Small intestine (tissue), 7 donors: ENCODE measurements around the gene OR5C1. TPM values are rescaled to one million over a fixed set of nuclear protein-coding genes. Genes with fewer than 3 reads are reported as not detected.
"Not testable (repeated sequence)": the region's sequence is repeated elsewhere in the genome, so short reads cannot be mapped to it uniquely, and the experiment has no call there.

Experiments used
- DNase-seq, 2 donors: peaks; one replicate each; pipeline versions ENCODE4 v3.0.0 to v3.0.0-alpha.2; 2013
- FAIRE-seq: peaks from 2 replicates; lab custom pipeline; 2012; peaks lifted over from hg19 to GRCh38; lab: Jason Lieb, UNC
- H3K27ac ChIP-seq, 3 donors: one replicate each; pipeline ENCODE4 v1.5.1; 2013; ENCODE audit warnings: low read length in 2 of 3, mild to moderate bottlenecking in 2 of 3, control low read depth in 1 of 3, inconsistent platforms in 1 of 3, low read depth in 1 of 3, moderate library complexity in 1 of 3
- H3K27me3 ChIP-seq, 3 donors: one replicate each; pipeline ENCODE4 v1.6.1; 2013; ENCODE audit warnings: low read length in 3 of 3, inconsistent platforms in 1 of 3; ENCODE audit not compliant: control insufficient read depth in 3 of 3, insufficient read depth in 3 of 3
- H3K36me3 ChIP-seq, 3 donors: one replicate each; pipeline ENCODE4 v1.6.1; 2013; ENCODE audit warnings: low read length in 3 of 3, inconsistent platforms in 1 of 3, low read depth in 1 of 3, mild to moderate bottlenecking in 1 of 3, moderate library complexity in 1 of 3; ENCODE audit not compliant: control insufficient read depth in 3 of 3, insufficient read depth in 2 of 3
- H3K4me1 ChIP-seq, 3 donors: one replicate each; pipeline ENCODE4 v1.6.1; 2013; ENCODE audit warnings: low read length in 2 of 3, inconsistent platforms in 1 of 3, low read depth in 1 of 3, mild to moderate bottlenecking in 1 of 3, moderate library complexity in 1 of 3; ENCODE audit not compliant: control insufficient read depth in 3 of 3, insufficient read depth in 2 of 3
- H3K4me3 ChIP-seq, 3 donors: one replicate each; pipeline ENCODE4 v1.5.1; 2013; ENCODE audit warnings: low read length in 3 of 3, control low read depth in 1 of 3, inconsistent platforms in 1 of 3, low read depth in 1 of 3, mild to moderate bottlenecking in 1 of 3, moderate library complexity in 1 of 3
- H3K9me3 ChIP-seq, 2 donors: one replicate each; pipeline ENCODE4 v1.6.1; 2013; ENCODE audit warnings: low read depth in 1 of 2, low read length in 1 of 2; ENCODE audit not compliant: control insufficient read depth in 2 of 2, insufficient read depth in 1 of 2
- WGBS, 3 donors: extraction: QIAGEN DNeasy Blood & Tissue Kit; methylation state at CpG; one replicate each; pipeline ENCODE4 v1.1.7; 2013; 5-methylcytosine and 5-hydroxymethylcytosine counted together
- polyA plus RNA-seq, 4 donors: library from polyadenylated mRNA; stranded (reverse) in 3 of 4; unstranded in 1 of 4; fragments of 200-250 nt in 3 of 4; fragments of 120-200 nt in 1 of 4; gene quantifications; one replicate each; pipeline versions ENCODE4 v1.2.1 to v1.2.3, GENCODE V29; 2013
- donor health status: healthy with polysubstance abuse.
- donor health status: control.
- donor health status: control.
- donor health status: Bipolar disorder and iron deficiency.
- donor health status: healthy.

OR5C1 gene
- polyA plus RNA-seq, 4 donors, result not detected

DNA sequence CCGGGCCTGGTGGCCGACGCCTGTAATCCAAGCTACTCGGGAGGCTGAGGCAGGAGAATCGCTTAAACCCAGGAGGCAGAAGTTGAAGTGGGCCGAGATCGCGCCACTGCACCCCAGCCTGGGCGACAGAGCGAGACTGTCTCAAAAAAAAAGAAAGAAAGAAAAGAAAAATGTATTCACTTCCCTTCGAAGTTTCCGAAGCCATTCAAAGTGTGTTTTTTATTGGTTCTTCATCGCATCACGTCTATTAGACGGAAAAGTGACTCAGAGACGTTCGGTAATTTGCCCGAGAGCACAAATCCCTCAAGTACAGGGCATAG is 40.2 kb downstream of the OR5C1 start:
- peak overlapping the region; percentile 85 to 97 (median 89) for H3K4me3 ChIP-seq
- not testable (repeated sequence) for H3K9me3 ChIP-seq, H3K4me1 ChIP-seq, DNase-seq, FAIRE-seq, H3K27me3 ChIP-seq
- H3K36me3 ChIP-seq, result peaks cover 3 to 13% (median 6%) of the 10 kb centered on the region in 3 donors
- WGBS, 3 donors, result 70 to 72% (median 71%) methylated on average over 18 of the region's 18 CpGs
- H3K27ac ChIP-seq, result peak overlapping the region in 2 of 3 donors; percentile 92 to 98

GRCh38 chr9:122832194-122832593 is 43.5 kb downstream of the OR5C1 start:
- H3K36me3 ChIP-seq, result no peaks in the 10 kb centered on the region
- peaks cover 0 to 8% (median under 1%) of the 10 kb centered on the region in 3 donors for H3K4me1 ChIP-seq
- no peak overlapping the region for H3K27ac ChIP-seq
- DNase-seq (no peak), FAIRE-seq (no peak)
- H3K9me3 ChIP-seq, result no peaks in the 10 kb centered on the region
- WGBS, 3 donors, result 87 to 92% (median 91%) methylated on average over 3 of the region's 3 CpGs
- H3K27me3 ChIP-seq, result no peaks in the 10 kb centered on the region
- H3K4me3 ChIP-seq, result no peak overlapping the region

DNA sequence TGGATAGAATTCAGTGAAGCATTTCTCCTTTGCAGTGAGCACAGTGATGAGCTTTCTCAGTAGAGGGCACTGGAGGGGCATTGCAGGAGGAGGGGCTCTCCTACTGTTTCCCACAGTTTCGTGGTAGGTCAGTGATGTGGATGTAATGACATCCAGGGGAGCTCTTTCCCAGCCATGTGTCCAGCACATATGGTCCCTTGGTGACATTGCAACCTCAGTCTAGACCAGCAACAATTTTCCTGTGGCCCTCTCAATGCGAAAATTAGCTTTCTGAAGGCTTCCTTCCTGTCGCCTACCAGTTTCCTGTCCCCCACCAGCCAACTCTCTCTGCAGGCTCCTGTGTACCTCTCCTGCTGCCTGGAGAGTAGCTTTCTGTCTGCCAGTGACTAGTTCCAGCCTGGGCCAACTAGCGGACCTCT is 46.6 kb downstream of the OR5C1 start:
- FAIRE-seq (no peak), DNase-seq (no peak)
- Histone ChIP-seq H3K27me3 (no peaks in the 10 kb centered on the region), H3K4me1 (no peaks in the 10 kb centered on the region), H3K27ac (no peak overlapping the region), H3K4me3 (no peak overlapping the region), H3K9me3 (peaks cover 0 to 6% of the 10 kb centered on the region in 2 donors), H3K36me3 (no peaks in the 10 kb centered on the region)
- 43 to 69% (median 47%) methylated on average over 4 of the region's 4 CpGs for WGBS, 3 donors

DNA sequence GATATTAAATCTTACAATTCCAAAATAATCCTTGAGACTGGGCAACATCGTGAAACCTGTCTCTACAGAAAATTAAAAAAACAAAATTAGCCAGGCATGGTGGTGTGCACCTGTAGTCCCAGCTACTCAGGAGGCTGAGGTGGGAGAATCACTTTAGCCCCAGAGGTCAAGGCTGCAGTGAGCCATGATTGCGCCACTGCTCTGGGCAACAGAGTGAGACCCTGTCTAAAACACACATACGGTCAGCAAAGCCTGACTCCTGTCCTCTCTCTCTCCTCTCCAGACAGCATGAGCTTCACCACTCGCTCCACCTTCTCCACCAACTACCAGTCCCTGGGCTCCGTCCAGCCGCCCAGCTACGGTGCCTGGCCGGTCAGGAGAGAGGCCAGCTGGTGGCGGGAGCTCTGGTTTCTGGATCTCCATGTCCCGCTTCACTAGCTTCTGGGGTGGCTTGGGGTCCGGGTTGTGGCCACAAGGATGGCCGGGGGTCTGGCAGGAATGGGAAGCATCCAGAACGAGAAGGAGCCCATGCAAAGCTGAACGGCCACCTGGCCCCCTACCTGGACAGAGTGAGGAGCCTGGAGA is 48.6 kb downstream of the OR5C1 start:
- Histone ChIP-seq H3K36me3 (no peaks in the 10 kb centered on the region), H3K9me3 (peaks cover 0 to 6% of the 10 kb centered on the region in 2 donors), H3K4me3 (no peak overlapping the region), H3K27me3 (no peaks in the 10 kb centered on the region), H3K4me1 (no peaks in the 10 kb centered on the region), H3K27ac (no peak overlapping the region)
- FAIRE-seq (no peak), DNase-seq (no peak)
- 94 to 96% (median 95%) methylated on average over 14 of the region's 14 CpGs for WGBS, 3 donors

DNA sequence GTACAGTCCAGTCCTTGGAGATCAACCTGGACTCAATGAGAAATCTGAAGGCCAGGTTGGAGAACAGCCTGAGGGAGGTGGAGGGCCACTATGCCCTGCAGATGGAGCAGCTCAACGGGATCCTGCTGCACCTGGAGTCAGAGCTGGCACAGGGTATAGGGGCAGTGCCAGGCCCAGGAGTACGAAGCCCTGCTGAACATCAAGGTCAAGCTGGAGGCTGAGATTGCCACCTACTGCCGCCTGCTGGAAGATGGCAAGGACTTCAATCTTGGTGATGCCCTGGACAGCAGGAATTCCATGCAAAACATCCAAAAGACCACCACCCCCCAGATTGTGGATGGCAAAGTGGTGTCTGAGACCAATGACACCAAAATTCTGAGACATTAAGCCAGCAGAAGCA is 49.7 kb downstream of the OR5C1 start:
- 66 to 84% (median 84%) methylated on average over 3 of the region's 3 CpGs for WGBS, 3 donors
- H3K27ac ChIP-seq, H3K9me3 ChIP-seq, H3K36me3 ChIP-seq, DNase-seq, FAIRE-seq, H3K27me3 ChIP-seq, H3K4me1 ChIP-seq, H3K4me3 ChIP-seq: not testable (repeated sequence)

Other genes with a start within 250 kb of the OR5C1 start
- gene OR1N2, start 235.8 kb upstream of the OR5C1 start, polyA plus RNA-seq, result not detected
- under 1 TPM in 2 of 4 donors, not detected in 2; 0.03 to 0.07 TPM for gene OR1L8, start 205.5 kb upstream of the OR5C1 start, polyA plus RNA-seq
- gene OR1Q1, start 174.2 kb upstream of the OR5C1 start, polyA plus RNA-seq, result not detected
- gene OR1B1, start 131.3 kb upstream of the OR5C1 start, polyA plus RNA-seq, result not detected
- not detected for gene OR1L1, start 127.2 kb upstream of the OR5C1 start, polyA plus RNA-seq
- gene OR1L3, start 113.8 kb upstream of the OR5C1 start, polyA plus RNA-seq, result not detected
- gene OR1L4, start 64.9 kb upstream of the OR5C1 start, polyA plus RNA-seq, result not detected
- not detected for gene OR1L6, start 46.6 kb upstream of the OR5C1 start, polyA plus RNA-seq
- gene OR1K1, start 11.2 kb downstream of the OR5C1 start, polyA plus RNA-seq, result not detected
- gene PDCL, start 39.7 kb downstream of the OR5C1 start, polyA plus RNA-seq, result 10 to 100 TPM in 1 of 4 donors, 1 to 10 TPM in 3; 7.8 to 18.0 (median 8.9) TPM
- gene RC3H2, start 116.4 kb downstream of the OR5C1 start, polyA plus RNA-seq, result 10 to 100 TPM in 3 of 4 donors, 1 to 10 TPM in 1; 8.6 to 28.1 (median 11.0) TPM
- gene ZBTB6, start 124.4 kb downstream of the OR5C1 start, polyA plus RNA-seq, result 10 to 100 TPM in 1 of 4 donors, 1 to 10 TPM in 3; 3.8 to 11.1 (median 4.2) TPM
- gene ZBTB26, start 142.6 kb downstream of the OR5C1 start, polyA plus RNA-seq, result 10 to 100 TPM in 1 of 4 donors, 1 to 10 TPM in 2, under 1 TPM in 1; 0.89 to 10.5 (median 1.9) TPM
- 10 to 100 TPM in 2 of 4 donors, 1 to 10 TPM in 2; 5.9 to 35.1 (median 8.5) TPM for gene RABGAP1, start 152.1 kb downstream of the OR5C1 start, polyA plus RNA-seq
- under 1 TPM in 1 of 4 donors, not detected in 3; 0.15 TPM for gene GPR21, start 244.7 kb downstream of the OR5C1 start, polyA plus RNA-seq